Stimulated activated CD4-positive, alpha-beta T cell treated with anti-CD3 and anti-CD28 coated beads, Interleukin-12 subunit alpha, Interleukin-12 subunit beta, amount 100 ng/mL, for 4 hours (primary cell): ENCODE measurements around the gene WSCD2.

Source experiments
- DNase-seq: peaks from one replicate; pipeline ENCODE4 v3.0.0-alpha.2; 2020

Gene WSCD2

DNA sequence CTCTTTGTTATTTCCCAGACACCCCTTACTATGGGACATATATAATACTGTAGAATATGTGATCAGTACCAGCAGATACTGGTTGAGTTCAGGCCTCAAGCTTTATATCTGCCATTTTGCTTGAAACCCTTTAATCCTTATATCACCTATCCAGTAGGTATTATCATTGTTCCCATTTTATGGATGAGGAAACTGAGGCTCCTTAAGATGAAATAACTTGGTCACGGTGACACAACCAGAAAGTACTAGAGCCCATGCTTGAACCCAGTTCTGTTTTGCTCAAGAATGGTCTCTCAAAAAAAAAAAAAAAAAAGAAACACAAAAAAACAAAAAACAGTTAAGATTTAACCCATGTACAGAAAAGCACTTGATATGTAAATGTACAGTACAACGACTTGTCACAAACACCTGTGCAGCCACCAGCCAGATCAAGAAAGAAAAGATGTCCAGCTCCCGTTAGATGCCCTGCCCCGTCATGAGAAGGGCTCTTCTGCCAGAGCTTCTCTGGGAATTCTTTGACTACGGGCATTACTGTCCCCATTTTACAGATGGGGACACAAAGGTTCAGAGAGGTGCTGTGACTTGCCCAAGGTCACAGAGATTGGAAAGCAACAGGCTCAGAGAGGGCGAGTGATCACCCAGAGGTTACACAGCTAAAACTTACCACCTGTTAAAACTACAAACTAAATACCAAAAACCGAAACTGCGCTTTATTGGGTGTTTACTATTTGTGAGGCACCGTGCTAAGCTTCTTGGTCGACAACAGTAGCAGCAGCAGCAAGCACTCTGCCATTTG lies 669 bp upstream of the WSCD2 start:
- no peak for DNase-seq

DNA sequence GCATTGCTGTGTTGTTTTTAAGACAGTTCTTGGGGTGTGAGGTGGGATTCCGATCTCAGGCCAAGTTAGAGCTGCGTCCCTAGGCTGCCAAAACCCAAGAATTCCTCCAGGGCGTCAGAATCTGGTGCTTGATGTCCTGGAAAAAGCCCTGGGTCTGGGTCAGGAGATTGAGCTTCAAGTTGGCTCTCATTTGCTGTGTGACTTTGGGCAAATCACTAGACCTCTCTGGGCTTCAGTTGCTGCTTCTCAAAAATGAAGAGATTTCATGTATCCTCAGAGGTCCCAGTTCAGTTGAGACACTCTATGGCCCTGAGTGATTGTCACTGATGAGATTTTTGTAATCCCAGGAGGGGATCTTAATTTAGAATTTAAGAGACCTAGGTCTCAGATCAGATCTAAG lies 1.9 kb downstream of the WSCD2 start:
- no peak for DNase-seq

DNA sequence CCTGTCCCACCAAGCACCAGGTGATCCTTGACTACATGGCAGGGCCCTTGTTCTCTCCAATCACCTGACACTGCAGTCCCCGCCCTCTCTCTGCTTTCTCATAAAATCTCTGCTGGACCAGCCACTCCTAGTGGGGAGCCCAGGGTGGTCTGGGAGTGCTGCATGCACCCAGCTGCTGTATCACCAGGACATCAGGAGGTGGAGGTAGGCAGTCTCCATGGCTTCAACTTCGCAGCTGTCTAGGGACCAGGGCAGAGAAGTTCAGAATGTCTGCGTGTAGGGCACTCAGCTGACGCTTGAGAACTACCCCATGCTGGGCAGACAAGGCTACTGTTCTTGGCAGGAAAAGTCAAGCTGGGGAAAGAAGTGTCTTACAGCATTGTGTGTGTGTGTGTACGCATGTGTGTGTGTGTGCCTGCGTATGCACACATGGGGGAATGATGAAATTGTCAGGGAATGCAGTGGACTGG lies 2.6 kb downstream of the WSCD2 start:
- no peak for DNase-seq

DNA sequence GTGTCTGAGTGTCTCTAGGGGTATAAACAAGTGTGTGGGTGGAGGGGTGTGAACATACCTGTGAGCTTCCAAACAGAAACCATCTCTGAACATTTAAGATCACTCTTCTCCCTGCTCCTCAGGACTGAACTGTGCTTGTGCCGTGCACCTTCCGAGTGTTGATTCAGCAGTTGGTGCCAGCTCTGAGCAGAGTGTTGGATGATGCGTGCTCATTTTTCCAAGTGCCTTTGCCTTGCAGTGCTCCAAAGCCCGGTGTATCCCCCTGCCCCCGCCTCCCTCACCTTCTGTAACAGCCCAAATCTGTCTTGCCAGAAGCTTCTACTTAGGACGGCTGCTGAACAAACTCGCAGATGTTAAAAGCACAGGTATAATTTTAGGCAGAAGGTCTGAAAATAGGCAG lies 4.4 kb downstream of the WSCD2 start:
- DNase-seq: no peak

DNA sequence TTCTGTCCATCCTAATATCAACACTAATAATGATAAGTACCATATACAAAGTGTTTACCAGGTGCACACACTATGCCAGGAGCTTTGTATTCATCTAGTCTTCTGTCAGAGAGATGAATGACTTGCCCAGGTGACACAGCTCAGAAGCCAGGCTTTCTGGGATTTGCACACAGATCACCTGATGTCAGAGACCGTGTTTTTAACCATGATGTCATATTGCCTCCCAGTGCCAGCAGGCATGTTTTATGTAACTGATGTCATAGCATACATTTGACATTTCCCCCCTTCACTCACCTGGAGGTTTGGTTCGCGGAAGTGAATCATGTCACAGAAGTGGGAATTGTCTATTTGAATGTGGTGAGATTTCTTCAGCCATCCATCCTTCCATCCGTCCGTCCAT lies 5.7 kb downstream of the WSCD2 start:
- DNase-seq: no peak

DNA sequence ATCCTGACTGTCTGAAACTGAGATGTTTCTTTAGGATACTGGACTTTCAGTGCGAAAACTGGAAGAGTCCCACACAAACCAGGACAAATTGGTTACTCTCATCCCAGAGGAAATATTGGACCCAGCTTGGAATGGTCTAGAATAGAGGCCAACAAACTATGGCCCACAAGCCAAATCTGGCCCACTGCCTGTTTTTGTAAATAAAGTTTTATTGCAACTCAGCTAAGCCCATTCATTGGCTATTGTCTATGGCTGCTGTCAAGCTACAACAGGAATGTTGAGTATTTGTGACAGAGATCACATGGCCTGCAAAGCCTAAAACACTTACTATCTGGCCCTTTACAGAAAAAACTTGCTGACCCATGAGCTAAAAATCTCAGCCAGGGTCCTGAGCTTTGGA lies 6.5 kb downstream of the WSCD2 start:
- no peak for DNase-seq

DNA sequence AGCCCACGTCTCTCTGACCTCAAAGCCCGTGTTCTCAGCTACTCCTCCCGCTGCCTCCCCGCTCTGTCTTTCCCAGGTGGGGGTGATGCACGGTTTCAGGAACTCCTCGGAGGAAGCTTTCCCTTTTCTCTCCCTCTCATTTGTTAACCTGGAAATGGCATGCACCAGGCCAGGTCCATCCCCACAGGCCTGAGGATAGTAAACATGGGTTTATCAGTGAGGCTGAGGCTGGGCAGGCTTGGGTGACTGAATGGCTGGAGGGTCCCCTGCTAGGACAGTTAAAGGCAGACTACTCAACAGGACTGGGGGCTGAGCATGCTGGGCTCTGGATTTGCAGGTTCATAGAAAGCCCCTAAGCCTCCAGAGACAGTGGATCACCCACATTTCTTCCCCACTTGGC lies 7.6 kb downstream of the WSCD2 start:
- no peak for DNase-seq

DNA sequence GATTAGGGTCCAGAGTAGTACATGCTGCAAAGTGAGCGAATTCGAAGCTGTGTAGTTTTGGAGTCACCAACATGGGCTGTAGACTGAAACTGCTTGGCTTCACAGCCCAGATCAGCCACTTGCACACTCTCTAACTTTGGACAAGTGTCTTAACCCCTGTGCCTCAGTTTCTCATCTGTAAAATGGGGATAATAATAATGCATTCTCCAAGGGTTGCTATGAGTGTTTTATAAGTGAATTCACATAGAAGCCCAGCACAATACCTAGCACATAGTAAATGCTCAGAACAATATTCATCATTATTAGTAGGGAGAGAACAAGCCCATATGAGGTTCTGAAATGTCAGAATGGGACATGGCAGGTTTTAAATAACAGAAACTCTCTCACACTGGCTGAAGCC lies 10.4 kb downstream of the WSCD2 start:
- DNase-seq: no peak

DNA sequence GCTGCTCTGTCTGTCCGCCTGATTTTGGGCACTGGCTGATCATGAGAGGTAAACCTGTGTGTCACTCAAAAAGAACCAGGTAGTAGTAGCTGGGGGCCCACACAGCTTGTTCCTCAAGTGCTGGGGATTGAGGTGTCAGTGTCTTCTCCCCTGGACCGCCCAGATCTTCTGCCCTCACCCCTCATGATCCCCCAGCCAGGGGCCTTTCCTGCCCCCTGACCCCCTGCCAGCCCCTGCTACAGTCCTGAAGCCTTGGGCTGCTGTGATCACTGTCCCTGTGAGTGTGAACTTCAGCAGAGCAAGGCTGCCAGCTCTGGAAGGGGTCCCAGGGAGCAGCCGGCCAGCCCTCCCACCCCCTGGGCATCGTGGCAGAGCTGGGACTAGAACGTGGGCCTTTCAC lies 11.4 kb downstream of the WSCD2 start:
- no peak for DNase-seq

DNA sequence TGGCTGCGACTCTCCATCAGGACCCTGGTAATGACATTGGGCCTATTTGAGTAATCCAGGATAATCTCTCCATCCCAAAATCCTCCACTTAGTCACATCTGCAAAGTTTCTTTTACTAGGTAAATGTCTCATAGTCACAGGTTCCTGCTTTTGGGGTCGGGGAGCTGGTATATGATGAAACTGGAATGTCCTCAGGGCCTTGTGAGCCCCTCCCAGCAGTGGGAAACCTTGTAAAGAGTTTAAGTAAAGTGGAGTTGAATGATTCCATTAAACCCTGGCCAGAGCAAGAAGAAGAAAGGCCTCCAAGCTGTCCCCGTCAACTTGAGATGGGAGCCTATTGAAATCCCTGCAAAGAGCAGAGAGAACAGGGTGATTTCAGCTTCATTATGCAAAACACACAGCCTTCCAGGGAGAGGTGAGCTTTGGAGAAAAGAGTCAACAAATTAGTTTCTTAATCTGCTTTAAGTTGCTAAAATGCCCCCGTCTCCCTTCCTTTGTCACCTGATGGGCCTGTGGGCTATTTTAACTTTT lies 12.6 kb downstream of the WSCD2 start:
- no peak for DNase-seq

DNA sequence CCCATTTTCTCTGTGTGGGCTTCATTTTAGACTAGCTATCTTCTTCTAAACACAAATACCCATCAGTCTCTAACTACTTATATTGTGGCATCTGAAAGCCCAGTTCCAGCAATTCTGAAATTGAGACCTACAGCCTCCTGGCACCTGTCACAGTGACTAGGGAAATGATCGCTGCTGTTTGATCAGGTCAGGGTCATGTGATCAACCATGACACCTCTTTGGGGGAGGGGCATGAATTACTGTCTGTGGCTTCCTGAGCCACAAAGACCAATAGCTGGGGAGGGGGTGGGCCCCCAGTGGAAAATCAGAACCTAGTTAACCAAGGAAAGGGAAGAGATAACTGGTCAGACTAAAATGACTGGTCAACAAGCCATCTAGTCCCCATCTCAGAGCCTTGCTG lies 14.1 kb downstream of the WSCD2 start:
- no peak for DNase-seq

DNA sequence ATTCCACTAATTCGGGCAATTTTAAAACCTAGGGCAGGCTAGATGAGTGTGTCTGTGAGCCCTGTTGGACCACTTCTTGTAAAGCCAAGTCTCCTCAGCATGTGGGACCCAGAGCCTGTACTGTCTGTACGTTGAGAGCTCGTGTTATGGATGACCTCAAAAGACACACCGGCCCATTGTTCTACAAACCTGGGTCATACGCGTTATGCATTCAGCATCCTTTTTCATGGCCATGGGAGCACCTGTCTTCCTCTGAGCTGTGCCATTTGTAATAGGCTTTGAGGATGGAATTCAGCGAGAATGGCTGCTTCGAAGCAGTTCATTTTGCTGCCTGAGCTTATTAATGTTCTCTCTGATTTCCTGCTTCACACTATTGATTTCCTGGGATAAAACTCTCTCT lies 15.0 kb downstream of the WSCD2 start:
- DNase-seq: no peak

DNA sequence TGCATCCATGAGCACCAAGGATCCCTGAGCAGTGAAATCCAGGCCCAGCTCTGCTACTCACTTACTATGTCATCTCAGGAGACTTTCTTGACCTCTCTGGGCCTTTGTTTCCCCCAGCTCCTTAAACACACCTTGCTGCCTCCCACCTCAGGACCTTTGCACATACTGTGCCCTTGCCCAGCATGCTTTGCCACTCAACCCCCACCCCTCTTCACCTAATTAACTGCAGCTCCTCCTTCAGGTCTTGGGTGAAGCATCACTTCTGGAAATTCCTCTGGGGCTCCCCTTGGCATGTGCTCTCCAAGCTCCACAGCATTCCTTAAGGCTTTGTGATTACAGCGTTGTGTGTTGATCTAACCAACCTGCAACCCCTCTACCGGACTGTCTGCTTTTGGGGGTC lies 15.9 kb downstream of the WSCD2 start:
- no peak for DNase-seq

DNA sequence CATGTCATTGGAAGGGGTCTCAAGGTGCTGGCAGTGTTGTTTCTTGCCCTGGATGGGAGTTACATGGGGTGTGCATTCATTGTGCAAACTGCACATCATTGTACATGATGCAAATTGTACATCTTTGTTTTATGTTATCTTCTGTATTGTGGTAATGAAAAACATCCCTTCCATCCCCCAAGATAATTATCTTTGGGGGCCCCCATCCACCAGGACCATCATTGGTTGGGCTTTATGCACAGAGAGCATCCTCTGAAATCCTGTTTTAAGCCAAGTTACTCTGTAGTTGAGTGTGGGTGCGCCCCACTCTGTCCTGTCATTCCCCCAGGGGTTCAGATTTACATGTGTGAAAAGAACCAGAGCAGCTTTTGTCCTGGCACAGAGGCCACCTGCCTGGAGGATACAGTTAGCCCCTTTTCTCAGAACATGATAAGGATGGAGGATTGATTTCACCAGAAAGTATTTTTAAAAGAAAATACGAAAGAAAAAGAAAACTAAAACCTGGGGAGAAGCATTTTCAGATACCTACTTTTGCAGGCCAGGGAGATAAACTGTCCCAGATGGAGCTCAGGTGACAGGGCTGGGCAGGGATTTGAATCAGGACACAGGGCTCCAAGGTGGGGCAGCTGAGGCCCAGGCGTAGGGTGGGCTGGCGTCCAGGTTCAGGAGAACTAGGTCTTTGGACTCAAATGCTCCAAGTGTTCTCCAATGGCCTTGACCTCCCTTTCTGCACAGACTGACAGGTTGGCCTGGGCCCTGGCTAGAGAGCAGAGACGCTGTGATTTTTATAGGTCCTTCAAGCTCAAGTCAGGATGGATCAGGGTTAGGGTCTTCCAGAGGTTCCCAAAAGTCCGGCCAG lies 17.2 kb downstream of the WSCD2 start:
- no peak for DNase-seq

DNA sequence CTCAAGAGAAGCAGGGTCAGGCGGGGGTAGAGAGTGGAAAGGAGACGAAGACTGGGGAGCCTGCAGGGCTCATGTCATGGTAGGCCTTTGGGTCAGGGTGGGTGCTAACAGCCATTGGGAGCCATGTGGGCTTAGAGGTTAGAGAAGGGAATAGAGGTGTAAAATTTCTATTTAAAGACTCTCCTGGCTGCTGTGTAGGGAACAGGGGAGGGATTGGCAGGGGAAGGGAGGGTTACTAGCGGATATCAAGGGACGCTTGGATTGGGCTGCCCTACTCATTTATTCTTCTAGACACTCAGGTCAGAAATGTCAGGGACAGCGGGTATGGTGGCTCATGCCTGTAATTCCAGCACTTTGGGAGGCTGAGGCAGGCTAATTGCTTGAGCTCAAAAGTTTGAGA lies 18.2 kb downstream of the WSCD2 start:
- no peak for DNase-seq

DNA sequence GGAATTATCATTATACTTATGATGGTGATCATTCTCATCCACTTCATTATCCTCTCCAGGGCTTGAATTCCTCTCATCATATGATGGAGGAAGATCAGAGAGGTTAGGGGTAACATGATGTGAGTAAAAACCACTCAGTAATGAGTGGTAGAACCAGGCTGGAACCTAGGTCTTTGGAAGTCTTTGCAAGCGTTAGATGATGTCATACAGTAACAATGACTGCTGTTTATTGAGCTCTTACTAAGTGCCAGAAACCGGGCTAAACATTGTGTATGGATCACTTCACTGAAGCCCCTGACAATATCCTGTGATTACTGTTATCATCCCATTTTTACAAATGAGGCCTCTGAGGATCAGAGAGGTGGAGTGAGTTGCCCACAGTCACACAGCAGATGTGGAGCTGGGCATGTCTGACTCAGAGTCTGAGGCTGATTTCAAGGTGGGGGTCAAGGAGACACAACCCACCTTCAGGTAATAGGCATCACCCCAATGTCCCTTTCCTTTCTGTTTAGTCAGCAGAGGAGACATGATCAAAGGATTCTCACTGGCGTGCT lies 19.5 kb downstream of the WSCD2 start:
- no peak for DNase-seq

DNA sequence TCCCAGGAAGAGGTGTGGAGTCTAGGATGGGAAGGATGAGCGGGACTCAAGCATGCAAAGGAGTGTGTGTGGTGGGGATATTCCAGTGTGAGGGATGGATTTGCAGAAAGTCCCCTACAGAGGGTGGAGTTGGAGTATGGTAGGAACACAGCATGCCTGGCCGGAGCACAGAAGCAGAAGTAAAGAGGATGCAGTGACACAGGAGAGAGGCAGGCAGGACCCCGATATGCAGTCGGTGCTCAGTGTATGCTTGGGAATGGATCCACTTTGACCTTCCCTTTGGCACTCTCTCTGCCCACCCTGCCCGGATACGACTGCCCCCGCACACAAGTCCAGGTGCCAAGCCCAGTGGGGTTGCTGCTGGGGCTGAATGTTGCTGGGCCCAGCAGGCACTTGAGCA lies 21.3 kb downstream of the WSCD2 start:
- DNase-seq: no peak

DNA sequence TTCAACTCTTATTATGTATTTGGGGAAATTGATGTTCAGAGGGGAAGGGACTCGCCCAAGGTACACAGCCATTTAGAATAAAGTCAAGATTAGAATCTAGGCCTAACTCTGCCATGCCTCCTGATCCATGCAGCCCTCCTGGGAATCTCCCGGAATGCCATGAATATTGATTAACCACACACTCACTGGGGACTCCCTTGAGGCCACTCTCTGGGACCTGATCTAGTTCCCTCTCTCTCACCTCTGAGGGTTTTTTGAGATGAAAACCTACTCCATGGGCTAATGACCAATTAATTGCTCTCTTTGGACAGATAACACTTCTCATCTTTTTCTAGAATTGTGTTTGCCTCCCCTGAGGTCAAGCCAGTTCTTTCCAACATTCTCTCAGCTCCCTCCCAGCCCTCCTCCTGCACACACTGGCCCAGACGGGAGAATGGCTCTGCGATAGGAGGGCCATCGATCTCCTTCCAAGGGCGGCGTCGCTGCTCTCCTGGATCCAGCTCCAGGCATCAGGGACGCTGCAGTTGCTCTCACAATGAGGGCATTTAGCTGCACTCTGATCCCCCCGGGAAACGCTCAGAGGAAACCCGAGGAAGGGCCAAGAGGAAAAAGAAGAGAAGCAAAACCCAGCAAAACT lies 22.6 kb downstream of the WSCD2 start:
- no peak for DNase-seq

DNA sequence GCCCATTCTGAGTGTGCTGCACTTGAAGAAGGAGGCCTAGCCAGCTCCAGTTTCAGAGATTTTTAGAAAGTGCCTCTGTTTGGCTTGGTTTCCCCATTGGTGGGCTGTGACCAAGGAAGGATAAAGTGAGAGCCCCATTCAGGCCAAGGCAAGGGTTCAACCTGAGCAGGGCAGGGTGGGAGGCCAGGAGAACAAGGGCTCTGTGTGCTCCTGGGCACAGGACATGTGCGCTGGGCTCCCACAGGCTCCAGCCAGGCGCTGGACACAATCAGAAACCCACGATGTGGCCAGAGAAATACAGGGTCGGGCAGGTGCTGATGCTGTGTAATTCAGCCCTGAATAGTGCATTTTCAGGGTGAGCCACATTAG lies 23.1 kb downstream of the WSCD2 start:
- no peak for DNase-seq

DNA sequence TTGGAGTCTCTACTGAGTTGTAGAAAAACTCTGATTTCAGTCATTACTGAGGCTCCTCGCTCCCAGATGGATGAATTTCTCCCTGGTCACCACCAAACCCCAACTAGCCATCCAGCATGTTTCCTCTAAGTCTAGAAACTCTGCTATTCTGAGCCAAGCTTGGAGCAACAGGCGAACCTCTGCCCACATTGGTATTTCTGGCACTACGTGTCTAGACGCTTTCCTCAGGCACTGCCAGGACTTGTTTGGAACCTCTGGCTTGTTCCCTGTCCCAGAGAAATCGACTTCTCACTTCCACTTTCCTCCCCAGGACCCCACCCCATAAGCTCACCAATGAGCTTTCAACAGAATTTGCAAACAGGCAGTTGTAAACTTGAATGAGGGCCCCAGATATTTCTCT lies 27.6 kb downstream of the WSCD2 start:
- no peak for DNase-seq

DNA sequence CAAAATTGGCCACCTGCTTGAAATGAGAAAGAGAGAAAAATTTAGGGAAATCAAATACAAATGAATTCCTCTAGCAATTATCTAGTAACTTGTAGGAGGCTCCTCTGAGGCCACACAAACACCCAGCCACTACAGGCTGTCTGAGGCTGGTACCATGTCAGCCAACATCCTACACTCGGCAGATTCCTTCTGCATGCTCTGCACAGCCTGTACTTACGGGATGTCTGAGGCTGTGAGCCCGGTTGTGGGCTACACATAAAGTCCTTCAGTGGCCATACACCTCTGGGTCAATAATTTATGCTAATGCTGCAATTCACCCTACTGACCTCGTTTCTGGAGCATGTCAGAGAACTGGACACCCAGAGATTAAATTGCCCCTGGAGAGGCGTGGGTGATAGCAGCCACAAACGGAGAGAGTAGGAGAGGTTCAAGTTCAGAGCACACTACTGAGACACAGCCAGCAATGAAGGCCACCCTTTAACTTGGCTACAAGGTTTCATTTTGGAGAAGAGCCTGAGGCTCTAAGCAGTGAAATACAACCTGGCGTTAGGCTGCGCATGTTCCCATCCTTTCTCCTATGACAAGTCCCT lies 28.9 kb downstream of the WSCD2 start:
- DNase-seq: no peak

DNA sequence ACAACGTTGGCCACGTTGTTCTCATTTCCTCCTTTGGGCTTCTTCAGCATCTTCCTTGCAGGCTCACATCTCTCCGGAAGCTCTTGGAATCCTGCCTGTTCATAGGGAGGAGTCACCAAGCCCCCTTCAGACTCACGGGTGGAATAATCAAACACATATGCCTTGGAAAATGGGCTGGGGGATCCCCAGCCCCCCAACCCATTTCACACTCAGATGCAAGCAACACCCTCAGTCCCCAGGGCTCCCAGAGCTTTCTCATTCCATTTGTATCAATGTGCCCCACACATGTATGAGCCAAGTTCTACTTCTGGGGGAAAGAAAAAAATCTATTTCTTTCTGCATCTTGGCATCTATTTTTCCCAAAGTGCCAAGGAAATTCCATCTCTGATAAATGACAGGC lies 33.1 kb downstream of the WSCD2 start:
- no peak for DNase-seq

DNA sequence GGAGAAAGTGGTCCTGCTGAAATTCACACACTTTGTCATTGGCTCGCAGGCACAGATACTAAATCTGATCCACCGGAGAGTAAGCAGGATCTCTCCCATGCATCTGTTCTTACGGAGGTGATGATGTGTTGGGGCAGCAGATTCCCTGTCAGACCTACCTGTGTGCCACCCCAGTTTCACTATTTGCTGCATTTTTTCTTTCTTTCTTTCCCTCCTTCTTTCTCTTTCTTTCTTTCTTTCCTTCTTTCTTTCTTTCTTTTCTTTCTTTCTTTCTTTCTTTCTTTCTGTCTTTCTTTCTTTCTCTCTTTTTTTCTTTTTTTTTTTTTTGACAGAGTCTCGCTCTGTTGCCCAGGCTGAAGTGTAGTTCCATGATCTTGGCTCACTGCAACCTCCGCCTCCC lies 37.4 kb downstream of the WSCD2 start:
- no peak for DNase-seq
